HG03060 (cell line): ENCODE measurements around the gene SWT1.
"Not testable (repeated sequence)": the region's sequence is repeated elsewhere in the genome, so short reads cannot be mapped to it uniquely, and the experiment has no call there.

ENCODE experiments used
- ATAC-seq: cut with Tn5 transposase; IDR thresholded peaks from one replicate; pipeline ENCODE4 v1.9.1; 2021; ENCODE audit warnings: low read depth, moderate number of reproducible peaks; ENCODE audit not compliant: unreplicated experiment

SWT1 gene

DNA sequence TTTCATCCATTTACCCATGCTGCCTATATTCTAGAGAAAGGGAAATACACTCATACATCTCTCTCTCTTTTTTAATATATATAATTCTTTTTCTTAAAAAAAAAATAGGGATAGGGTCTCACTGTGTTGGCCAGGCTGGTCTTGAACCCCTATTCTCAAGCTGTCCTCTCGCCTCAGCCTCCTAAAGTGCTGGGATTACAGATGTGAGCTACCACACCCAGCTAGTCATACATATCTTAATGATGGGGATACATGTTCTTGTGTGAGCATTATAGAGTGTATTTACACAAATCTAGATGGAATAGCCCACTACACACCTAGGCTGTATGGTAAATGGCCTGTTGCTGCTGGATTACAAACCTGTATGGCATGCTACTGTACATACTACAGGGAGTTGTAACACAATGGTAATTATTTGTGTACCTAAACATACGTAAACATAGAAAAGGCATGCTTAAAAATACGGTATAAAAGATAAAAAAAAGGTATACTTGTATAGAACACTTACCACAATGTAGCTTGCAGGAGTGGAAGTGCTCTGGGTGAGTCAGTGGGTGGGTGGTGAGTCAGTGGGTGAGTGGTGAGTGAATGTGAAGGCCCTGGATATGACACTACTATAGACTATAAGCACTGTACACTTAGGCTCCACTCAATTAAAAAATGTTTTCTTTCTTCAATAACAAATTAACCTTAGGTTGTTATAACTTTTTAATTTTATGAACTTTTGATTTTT lies 87.2 kb downstream of the SWT1 start:
- ATAC-seq: no peak

DNA sequence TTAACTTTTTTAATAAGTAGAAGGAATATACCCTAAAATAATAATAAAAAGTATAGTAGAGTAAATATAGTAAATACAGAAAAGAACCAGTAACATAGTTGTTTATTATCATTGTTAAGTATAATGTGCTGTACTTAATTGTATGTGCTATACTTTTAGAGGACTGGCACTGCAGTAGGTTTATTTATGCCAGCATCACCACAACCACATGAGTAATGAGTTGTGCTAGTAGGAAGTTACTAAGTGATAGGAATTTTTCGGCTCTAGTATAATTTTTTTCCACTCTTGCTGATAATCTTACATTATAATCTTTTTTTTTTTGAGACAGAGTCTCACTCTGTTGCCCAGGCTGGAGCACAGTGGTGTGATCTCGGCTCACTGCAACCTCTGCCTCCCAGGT lies 88.5 kb downstream of the SWT1 start:
- no peak for ATAC-seq

DNA sequence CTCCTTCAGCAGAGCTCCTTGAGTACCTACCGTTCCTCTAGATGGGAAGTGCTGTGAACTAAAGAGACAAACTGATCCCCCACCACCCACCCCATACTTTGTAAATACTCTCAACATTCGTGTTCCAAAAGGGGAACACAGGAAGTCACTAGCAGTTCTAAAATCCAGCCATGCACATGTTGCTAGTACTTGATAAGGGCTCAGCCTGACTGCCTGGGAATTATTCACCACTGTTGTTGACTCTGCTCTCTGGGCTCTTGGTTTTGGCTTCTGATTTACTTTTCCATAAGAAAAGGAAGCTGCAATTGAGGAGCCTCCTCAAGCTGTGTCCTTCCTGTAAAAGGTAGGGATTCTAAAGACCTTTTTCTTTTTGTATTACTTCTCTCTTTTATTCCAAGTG lies 92.6 kb downstream of the SWT1 start:
- no peak for ATAC-seq

DNA sequence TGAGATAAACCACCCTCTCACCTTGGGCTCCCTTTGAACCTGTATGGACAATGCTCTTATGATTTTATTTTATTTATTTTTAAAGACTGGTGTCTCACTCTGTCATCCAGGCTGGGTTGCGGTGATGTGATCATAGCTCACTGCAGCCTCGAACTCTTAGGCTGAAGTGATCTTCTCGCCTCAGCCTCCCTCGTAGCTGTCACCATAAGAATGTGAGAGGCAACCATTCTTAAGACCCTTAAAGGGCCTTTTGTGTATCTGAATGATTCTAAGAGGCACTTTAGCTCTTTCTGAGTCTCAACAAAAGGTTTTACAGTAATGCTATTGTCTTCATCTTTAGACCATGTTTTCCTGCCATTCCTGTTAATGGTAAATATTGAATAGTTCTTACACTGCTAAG lies 93.1 kb downstream of the SWT1 start:
- ATAC-seq: no peak

DNA sequence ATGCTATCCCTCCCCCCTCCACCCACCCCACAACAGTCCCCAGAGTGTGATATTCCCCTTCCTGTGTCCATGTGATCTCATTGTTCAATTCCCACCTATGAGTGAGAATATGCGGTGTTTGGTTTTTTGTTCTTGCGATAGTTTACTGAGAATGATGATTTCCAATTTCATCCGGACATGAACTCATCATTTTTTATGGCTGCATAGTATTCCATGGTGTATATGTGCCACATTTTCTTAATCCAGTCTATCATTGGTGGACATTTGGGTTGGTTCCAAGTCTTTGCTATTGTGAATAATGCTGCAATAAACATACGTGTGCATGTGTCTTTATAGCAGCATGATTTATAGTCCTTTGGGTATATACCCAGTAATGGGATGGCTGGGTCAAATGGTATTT lies 95.0 kb downstream of the SWT1 start:
- not testable (repeated sequence) for ATAC-seq

- ATAC-seq: not testable (repeated sequence)
These were observed 95.4 kb downstream of the SWT1 start for GRCh38 chr1:185252404-185252803.

GRCh38 chr1:185255595-185255994 lies 98.6 kb downstream of the SWT1 start:
- ATAC-seq: not testable (repeated sequence)

GRCh38 chr1:185257116-185257949 lies 100.4 kb downstream of the SWT1 start:
- ATAC-seq: not testable (repeated sequence)

- no peak for ATAC-seq
These were observed 100.9 kb downstream of the SWT1 start for GRCh38 chr1:185257950-185258208.

DNA sequence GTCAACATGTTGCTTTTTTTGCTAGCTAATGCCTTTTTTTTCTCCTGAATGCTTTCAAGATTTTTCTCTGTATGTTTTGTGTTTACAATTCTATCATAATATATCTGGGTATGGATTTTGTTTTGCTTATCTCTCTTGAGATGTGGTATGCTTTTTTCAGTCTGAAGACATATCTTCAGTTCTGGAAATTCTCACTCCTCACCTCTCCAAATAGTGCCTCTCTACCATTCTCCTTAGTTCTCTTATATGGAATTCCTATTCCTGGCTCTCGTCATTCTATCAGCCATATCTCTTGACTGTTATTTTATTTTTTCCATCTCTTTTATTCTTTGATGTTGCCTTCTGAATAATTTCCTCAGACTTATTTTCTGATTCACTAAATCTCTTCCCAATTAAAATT lies 101.7 kb downstream of the SWT1 start:
- ATAC-seq: no peak

GRCh38 chr1:185260611-185261010 lies 103.6 kb downstream of the SWT1 start:
- ATAC-seq: no peak

GRCh38 chr1:185262151-185262550 lies 105.2 kb downstream of the SWT1 start:
- ATAC-seq: no peak

DNA sequence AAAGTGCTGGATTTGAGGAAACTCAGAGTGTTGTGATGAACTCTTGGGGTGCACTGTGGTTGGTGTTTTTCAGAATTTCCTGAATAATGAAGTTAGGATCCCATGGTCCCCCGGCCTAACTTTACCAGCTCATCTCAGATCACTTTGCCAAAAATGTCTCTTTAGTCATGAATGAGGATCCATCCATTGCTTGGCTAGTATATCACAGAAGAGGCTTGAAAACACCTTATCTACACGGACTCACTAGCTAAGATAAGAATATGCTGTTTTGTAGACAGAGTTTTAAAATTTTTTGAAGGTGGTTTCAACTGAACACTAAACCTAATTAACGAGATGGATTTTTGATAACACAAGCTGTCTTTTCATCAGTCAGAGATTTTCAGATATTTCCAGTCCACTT lies 106.3 kb downstream of the SWT1 start:
- ATAC-seq: no peak

DNA sequence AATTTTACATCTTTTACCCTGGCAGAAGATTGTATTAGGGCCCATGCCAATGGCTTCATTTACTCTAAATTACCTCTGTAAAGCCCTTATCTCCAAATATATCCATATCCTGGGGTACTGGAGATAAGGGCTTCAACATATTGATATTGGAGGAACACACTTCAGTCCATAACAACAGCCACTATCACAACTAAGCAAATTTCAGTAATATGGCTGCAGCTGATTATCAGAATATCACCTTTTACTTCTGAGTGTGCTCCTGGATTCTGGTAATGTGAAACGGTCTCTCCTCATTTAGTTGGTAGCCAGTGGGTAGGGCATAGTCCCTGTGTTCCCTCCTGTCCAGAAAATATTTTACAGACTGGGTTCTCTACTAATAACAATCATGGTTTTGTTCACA lies 106.8 kb downstream of the SWT1 start:
- ATAC-seq: no peak

DNA sequence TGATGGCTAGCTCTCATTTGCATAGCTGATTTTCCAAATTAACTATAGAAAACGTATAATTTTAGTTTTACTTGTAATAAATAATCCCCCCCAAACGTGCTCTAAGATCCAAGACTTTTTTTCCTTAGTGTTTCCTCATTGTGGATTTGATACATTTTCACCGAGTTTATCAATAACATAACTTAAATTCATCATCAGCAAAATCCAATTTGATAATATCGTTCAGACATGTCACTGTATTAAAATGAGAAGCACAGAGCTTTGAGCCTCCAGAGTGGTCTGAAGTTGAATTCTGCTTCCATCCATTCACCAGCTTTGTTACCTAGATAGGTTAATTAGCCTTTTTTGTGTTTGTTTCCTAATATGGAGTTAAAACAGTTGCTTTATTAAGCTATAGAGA lies 108.3 kb downstream of the SWT1 start:
- no peak for ATAC-seq

GRCh38 chr1:185267301-185267700 lies 110.3 kb downstream of the SWT1 start:
- no peak for ATAC-seq

DNA sequence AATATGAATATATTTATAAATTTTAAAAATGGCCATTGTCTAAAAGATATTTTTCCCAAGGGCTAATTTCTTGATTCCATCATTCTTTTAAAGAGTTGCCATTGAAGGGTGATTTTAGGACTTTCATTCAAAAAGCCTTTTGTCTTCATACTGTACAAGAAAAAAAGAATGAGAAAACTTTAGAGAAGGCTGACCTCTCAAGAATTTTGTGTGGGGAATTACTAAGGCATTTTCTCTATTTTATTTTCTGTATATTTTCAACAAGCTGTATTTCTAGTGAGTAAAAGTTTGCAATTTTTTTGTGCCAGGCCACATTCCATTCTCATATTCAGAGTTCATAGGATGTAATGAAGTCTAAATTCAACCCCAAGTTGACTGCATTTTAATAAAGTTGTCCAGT lies 110.7 kb downstream of the SWT1 start:
- ATAC-seq: no peak

GRCh38 chr1:185268352-185268751 lies 111.4 kb downstream of the SWT1 start:
- ATAC-seq: no peak

DNA sequence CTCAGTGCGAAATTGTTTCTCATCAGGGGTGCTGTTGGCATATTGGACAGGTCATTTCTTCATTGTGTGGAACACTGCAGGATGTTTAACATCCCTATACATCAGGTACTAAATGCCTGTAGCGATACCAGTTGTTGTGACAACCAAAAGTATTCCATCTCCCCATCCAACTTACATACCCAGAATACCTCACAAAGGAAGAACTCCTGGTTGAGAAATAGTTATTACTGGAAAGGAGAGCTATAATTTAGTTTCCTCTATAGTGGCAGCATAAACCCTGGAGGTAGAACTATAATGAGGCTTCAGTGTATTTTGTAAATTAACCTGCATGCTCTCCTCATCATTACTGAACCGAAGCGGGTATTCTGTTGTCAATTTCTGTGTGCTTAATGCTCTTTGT lies 115.0 kb downstream of the SWT1 start:
- no peak for ATAC-seq

DNA sequence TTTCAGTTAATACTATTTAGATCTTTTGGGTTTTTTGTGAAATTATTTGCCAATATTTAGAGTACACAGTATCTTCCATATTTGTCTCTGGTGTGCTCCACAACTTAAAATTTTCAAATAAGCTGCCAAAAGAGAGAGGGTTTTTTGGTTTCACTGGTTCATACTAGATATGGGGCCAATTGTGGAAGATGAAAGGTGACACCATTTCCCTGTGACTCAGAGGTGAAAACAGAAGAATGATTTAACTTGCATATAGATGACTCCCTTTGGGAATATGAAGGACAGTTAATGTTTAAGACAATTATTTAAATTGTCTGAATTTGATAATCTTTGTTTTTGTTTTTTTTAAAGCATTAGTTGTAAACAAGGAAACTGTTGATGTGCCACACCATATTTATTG lies 122.6 kb downstream of the SWT1 start:
- no peak for ATAC-seq

GRCh38 chr1:185280589-185280988 lies 123.6 kb downstream of the SWT1 start:
- no peak for ATAC-seq

DNA sequence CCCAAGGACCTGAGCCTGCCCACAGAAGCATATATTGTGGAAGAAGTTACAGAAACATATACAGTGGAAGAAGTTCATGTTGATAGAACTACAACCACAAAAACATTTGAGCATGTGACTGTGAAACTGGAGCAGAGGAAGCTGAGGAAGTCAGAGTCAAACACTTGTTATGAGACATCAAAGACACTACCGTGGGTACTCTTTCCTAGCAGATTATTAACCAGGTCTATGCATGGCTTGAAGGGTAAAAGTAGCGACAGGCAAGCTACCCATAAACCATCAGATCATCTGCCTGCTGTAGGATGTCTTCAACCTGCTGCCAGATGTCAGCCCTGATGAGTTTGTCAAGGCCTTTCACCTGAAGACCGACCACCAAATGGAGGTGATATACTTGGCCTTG lies 124.3 kb downstream of the SWT1 start:
- peak; percentile 83 for ATAC-seq
